Peyer's patch (tissue), 4 donors: ENCODE measurements around the gene HSPB2. TPM values are rescaled to one million over a fixed set of nuclear protein-coding genes. Genes with fewer than 3 reads are reported as not detected.
"Not testable (repeated sequence)": the region's sequence is repeated elsewhere in the genome, so short reads cannot be mapped to it uniquely, and the experiment has no call there.

Experiments
- DNase-seq, 3 donors: peaks; one replicate each; pipeline ENCODE4 v3.0.0-alpha.2; 2017 to 2019
- H3K27ac ChIP-seq, 4 donors: fragments of 200-600 bp; sonication (generic); one replicate each; pipeline ENCODE4 v1.5.1; 2016 to 2019
- H3K27me3 ChIP-seq, 2 donors: fragments of 200-600 bp; sonication (generic); one replicate each; pipeline ENCODE4 v1.5.1; 2019
- H3K36me3 ChIP-seq, 3 donors: fragments of 200-600 bp; sonication (generic); one replicate each; pipeline ENCODE4 v1.5.1; 2016 to 2019
- H3K4me1 ChIP-seq, 4 donors: fragments of 200-600 bp; sonication (generic); one replicate each; pipeline ENCODE4 v1.5.1; 2016 to 2019
- H3K4me3 ChIP-seq, 4 donors: fragments of 200-600 bp; sonication (generic); 1 replicate in 3 of 4; 2 replicates in 1 of 4; pipeline ENCODE4 v1.5.1; 2016 to 2019; ENCODE audit warnings: mild to moderate bottlenecking in 1 of 4
- H3K9me3 ChIP-seq, 4 donors: fragments of 200-600 bp; sonication (generic); one replicate each; pipeline ENCODE4 v1.5.1; 2016 to 2019; ENCODE audit warnings: mild to moderate bottlenecking in 1 of 4
- POLR2A ChIP-seq, 2 donors: fragments of 450-650 bp; IDR thresholded peaks; one replicate each; pipeline ENCODE4 v1.5.1; 2017; ENCODE audit warnings: antibody characterized with exemption in 2 of 2, mild to moderate bottlenecking in 2 of 2, moderate library complexity in 2 of 2
- total RNA-seq, 4 donors: library from RNA; depleted of rRNA; stranded (reverse); fragments of >200 nt; gene quantifications; one replicate each; pipeline ENCODE4 v1.1.0, GENCODE V29; 2016
- TF ChIP-seq, protein P1 (sequence below), 6 experiments: fragments of 450-650 bp in 4 of 6; fragments of 200-600 bp in 2 of 6; sonication (generic) in 1 of 6; IDR thresholded peaks; one replicate each; pipeline ENCODE4 v1.5.1; 2017 to 2019; ENCODE audit warnings: antibody characterized with exemption in 6 of 6, mild to moderate bottlenecking in 3 of 6, moderate library complexity in 1 of 6

The HSPB2 gene
- total RNA-seq, 4 donors from 2014 or later, result 0.94 to 2.5 TPM; not detected in 2

DNA sequence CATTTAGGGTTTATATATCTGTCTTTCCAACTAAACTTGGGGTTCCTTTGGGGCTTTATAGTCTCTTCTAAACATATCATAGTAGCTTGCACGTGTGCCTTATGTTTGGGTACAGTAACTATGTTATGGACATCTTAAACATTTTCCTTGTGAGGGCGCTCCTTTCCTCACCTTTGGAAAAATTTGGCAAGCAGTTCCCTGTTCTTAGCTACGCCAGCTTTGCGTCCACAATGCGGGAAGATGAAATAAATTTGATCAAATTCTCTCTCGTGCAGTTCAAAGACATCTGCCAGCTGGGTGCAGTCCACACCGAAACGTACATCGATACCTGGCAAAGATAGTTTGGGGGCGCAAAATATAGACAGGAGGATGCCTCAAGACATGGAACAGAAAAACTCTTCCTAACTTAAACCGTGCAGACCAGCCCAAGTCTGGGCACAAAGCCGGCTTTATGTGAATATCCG is 34.1 kb upstream of the HSPB2 start:
- peak overlapping the region; percentile 60 to 77 (median 68) for H3K4me3 ChIP-seq
- no peaks in the 10 kb centered on the region for H3K36me3 ChIP-seq
- peaks cover 0 to 4% (median 2%) of the 10 kb centered on the region in 4 donors for H3K4me1 ChIP-seq
- H3K27me3 ChIP-seq, result no peaks in the 10 kb centered on the region
- TF ChIP-seq POLR2A (IDR thresholded peaks at IDR 0.05), result no peak
- TF ChIP-seq, protein P1, sequence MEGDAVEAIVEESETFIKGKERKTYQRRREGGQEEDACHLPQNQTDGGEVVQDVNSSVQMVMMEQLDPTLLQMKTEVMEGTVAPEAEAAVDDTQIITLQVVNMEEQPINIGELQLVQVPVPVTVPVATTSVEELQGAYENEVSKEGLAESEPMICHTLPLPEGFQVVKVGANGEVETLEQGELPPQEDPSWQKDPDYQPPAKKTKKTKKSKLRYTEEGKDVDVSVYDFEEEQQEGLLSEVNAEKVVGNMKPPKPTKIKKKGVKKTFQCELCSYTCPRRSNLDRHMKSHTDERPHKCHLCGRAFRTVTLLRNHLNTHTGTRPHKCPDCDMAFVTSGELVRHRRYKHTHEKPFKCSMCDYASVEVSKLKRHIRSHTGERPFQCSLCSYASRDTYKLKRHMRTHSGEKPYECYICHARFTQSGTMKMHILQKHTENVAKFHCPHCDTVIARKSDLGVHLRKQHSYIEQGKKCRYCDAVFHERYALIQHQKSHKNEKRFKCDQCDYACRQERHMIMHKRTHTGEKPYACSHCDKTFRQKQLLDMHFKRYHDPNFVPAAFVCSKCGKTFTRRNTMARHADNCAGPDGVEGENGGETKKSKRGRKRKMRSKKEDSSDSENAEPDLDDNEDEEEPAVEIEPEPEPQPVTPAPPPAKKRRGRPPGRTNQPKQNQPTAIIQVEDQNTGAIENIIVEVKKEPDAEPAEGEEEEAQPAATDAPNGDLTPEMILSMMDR (IDR thresholded peaks at IDR 0.05), result no peak
- no peaks in the 10 kb centered on the region for H3K9me3 ChIP-seq
- peak overlapping the region; percentile 89 to 97 (median 94) for H3K27ac ChIP-seq
- DNase-seq, result no peak

DNA sequence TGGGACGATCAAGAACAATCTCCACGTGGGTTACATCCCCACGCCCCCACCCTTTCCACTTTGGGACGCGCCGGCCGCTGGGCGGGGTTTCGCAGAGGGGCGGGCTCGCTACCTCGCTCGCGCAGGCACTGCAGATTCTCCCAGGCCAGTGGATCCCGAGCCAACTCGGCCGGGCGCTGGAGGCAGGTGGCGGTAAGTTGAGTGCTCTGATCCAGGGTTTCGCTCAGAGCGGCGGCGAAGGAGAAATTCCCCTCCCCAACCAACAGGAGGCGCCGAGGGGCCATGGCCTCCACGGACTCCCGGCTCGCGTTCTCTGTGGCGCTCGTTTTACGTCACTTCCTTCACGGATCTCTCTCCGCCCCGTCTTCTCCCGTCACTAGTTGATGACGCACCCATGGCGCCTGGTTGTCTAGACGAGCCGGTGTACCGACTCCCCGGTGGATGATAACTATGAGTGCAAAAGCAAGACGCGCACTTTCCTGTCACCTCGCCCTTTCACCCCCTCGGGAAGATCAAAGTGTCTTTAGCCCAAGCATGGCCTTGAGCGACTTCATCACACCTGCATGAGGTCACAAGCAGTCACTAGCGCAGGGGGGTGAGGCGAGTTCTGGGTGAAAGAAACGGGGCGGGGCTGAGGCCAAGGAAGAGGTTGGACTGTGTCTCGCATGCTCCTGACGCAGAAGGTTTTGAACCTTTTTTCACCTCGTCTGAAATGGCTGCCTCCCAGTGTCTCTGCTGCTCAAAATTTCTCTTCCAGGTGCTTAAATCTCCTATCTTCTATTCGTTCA is 33.5 kb upstream of the HSPB2 start, which contains the start of the genes CFAP68 and FDXACB1:
Gene CFAP68, plus strand, starts transcription at position 693 of the 788 bp plus-strand sequence. Its CDS starts 20 bp downstream, at position 713.
Gene FDXACB1, minus strand, starts transcription at position 317 of the 788 bp plus-strand sequence. Its CDS starts 33 bp downstream, at position 284.
- H3K9me3 ChIP-seq, result no peaks in the 10 kb centered on the region
- peak within 1 kb of the TSS; percentile 89 to 97 (median 94) for H3K27ac ChIP-seq
- TF ChIP-seq POLR2A (IDR thresholded peaks at IDR 0.05), result peak; percentile 20 to 42
- TF ChIP-seq, protein P1 (IDR thresholded peaks at IDR 0.05), result peak; percentile 94 to 99 (median 97)
- DNase-seq, result peak; percentile 95 to 98 (median 97)
- peak within 1 kb of the TSS; percentile 60 to 77 (median 68) for H3K4me3 ChIP-seq
- H3K27me3 ChIP-seq, result no peaks in the 10 kb centered on the region
- H3K4me1 ChIP-seq, result peaks cover 0 to 4% (median 2%) of the 10 kb centered on the region in 4 donors
- H3K36me3 ChIP-seq, result no peaks in the 10 kb centered on the region

DNA sequence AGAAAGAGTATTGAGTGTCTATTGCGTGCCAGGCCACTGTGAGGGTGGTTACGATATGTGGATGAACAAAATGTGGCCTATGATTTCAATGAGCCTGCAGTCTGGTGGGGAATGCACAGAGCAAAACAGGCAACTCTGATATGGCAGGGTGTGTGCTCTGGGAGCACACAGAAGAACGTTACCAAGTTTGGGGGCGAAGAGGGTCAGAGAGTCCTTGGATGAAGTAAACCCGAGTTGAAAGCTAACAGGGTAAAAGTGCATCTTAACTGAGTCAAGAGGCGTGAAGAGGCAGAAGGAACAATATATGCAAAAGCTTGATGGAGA is 32.9 kb upstream of the HSPB2 start:
- no peaks in the 10 kb centered on the region for H3K27me3 ChIP-seq

DNA sequence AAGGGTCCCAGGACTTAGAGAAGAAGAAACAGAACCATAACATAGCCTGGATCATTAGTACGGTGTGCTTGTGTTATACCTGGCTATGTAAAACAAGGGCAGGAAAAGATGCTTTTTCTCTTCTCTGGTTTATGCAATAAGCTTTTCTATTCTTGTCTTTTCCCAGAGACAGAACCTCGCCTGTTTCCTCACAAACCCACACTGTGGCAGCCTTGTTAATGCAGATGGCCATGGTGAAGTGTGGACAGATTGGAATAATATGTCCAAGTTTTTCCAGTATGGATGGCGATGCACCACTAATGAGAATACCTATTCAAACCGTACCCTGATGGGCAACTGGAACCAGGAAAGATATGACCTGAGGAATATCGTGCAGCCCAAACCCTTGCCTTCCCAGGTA is 30.3 kb upstream of the HSPB2 start:
- TF ChIP-seq, protein P1 (IDR thresholded peaks at IDR 0.05), result no peak
- TF ChIP-seq POLR2A (IDR thresholded peaks at IDR 0.05), result no peak
- Histone ChIP-seq H3K27ac (no peak overlapping the region), H3K36me3 (no peaks in the 10 kb centered on the region), H3K9me3 (no peaks in the 10 kb centered on the region), H3K27me3 (no peaks in the 10 kb centered on the region), H3K4me1 (peaks cover 0 to 4% (median 2%) of the 10 kb centered on the region in 4 donors), H3K4me3 (no peak overlapping the region)
- no peak for DNase-seq

More for the DNA sequence above, 32.9 kb upstream of the HSPB2 start:
- Histone ChIP-seq H3K36me3 (no peaks in the 10 kb centered on the region), H3K9me3 (no peaks in the 10 kb centered on the region), H3K4me3 (peak overlapping the region; percentile 60 to 77 (median 68)), H3K27ac (peak overlapping the region; percentile 89 to 97 (median 94)), H3K4me1 (peaks cover 0 to 4% (median 2%) of the 10 kb centered on the region in 4 donors)
- no peak for TF ChIP-seq POLR2A (IDR thresholded peaks at IDR 0.05)
- TF ChIP-seq, protein P1 (IDR thresholded peaks at IDR 0.05), result no peak
- DNase-seq, result no peak

DNA sequence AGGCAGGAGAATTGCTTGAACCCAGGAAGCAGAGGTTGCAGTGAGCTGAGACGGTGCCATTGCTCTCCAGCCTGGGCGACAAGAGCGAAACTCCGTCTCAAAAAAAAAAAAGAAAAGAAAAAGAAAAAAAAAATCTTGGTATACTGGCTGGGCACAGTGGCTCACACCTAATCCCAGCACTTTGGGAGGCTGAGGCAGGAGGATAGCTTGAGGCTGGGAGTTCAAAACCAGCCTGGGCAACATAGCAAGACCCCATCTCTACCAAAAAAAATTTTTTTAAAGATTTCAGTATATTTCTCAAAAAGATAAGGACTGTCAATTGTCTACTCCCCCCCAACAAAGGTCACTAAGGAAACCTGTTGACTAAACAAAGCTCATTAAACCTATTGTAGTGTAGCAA is 27.5 kb upstream of the HSPB2 start:
- H3K9me3 ChIP-seq, DNase-seq, H3K27me3 ChIP-seq, H3K27ac ChIP-seq, H3K4me3 ChIP-seq, H3K4me1 ChIP-seq, H3K36me3 ChIP-seq: not testable (repeated sequence)

DNA sequence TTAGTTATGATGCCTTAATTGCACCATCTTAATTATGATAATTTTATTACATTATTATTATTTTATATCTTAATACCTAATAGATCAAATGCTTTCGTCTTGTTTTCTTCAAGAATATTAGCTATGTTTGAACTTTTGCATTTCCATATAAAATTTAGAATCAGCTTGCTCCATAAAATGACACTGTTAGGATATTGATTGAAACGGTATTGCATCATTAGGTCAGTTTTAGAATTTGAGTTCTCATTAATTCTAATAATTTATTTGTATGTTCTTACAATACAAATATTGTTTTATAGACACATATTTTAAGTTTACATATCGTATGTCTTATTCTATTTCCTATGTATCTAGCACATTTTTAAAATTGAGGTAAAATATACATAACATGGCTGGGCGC is 26.5 kb upstream of the HSPB2 start:
- Histone ChIP-seq H3K27ac (no peak overlapping the region), H3K4me3 (no peak overlapping the region), H3K36me3 (no peaks in the 10 kb centered on the region), H3K4me1 (no peaks in the 10 kb centered on the region), H3K27me3 (no peaks in the 10 kb centered on the region), H3K9me3 (no peaks in the 10 kb centered on the region)
- DNase-seq, result no peak
- TF ChIP-seq, protein P1 (IDR thresholded peaks at IDR 0.05), result no peak
- TF ChIP-seq POLR2A (IDR thresholded peaks at IDR 0.05), result no peak
